ENCODE data around the gene SCGB1D1.

SCGB1D1 gene

GRCh38 chr11:62145261-62145871 is 44.6 kb upstream of the SCGB1D1 start:
- Histone ChIP-seq H3K27ac (no peak overlapping the region), H3K9ac (ENCODE audit: insufficient read length) (no peak overlapping the region), H3K36me3 (ENCODE audit: insufficient read depth, low read length) (peaks cover 94% of the 10 kb centered on the region), H3K9me3 (ENCODE audit: low read depth, low read length) (no peaks in the 10 kb centered on the region), H3K4me3 (no peak overlapping the region)
- no peak for DNase-seq (ENCODE audit: low read depth, low spot score)
- TF ChIP-seq POLR2AphosphoS5 (IDR thresholded peaks at IDR 0.05; ENCODE audit: borderline replicate concordance, low read depth, low read length) (no peak), EZH2 (IDR thresholded peaks at IDR 0.05) (no peak), FOXP2 (optimal IDR thresholded peaks at IDR 0.05; ENCODE audit: control extremely low read depth, extremely low read length, insufficient read depth) (no peak)

GRCh38 chr11:62146476-62147200 is 43.4 kb upstream of the SCGB1D1 start:
- H3K36me3 ChIP-seq (ENCODE audit: insufficient read depth, low read length), result peaks cover 92% of the 10 kb centered on the region

GRCh38 chr11:62147545-62147944 is 42.5 kb upstream of the SCGB1D1 start:
- Histone ChIP-seq H3K4me3 (no peak overlapping the region), H3K9ac (ENCODE audit: insufficient read length) (no peak overlapping the region), H3K36me3 (ENCODE audit: insufficient read depth, low read length) (peaks cover 90% of the 10 kb centered on the region), H3K9me3 (ENCODE audit: low read depth, low read length) (no peaks in the 10 kb centered on the region), H3K27ac (no peak overlapping the region)
- no peak for TF ChIP-seq POLR2AphosphoS5 (IDR thresholded peaks at IDR 0.05; ENCODE audit: borderline replicate concordance, low read depth, low read length)
- no peak for TF ChIP-seq EZH2 (IDR thresholded peaks at IDR 0.05)
- no peak for TF ChIP-seq FOXP2 (optimal IDR thresholded peaks at IDR 0.05; ENCODE audit: control extremely low read depth, extremely low read length, insufficient read depth)
- no peak for DNase-seq (ENCODE audit: low read depth, low spot score)

More at GRCh38 chr11:62146476-62147200, 43.4 kb upstream of the SCGB1D1 start:
- DNase-seq (ENCODE audit: low read depth, low spot score), result no peak
- Histone ChIP-seq H3K4me3 (no peak overlapping the region), H3K9me3 (ENCODE audit: low read depth, low read length) (no peaks in the 10 kb centered on the region), H3K9ac (ENCODE audit: insufficient read length) (no peak overlapping the region), H3K27ac (no peak overlapping the region)
- TF ChIP-seq FOXP2 (optimal IDR thresholded peaks at IDR 0.05; ENCODE audit: control extremely low read depth, extremely low read length, insufficient read depth), result no peak
- no peak for TF ChIP-seq POLR2AphosphoS5 (IDR thresholded peaks at IDR 0.05; ENCODE audit: borderline replicate concordance, low read depth, low read length)
- no peak for TF ChIP-seq EZH2 (IDR thresholded peaks at IDR 0.05)

- no peak for DNase-seq (ENCODE audit: low read depth, low spot score)
- no peak for TF ChIP-seq EZH2 (IDR thresholded peaks at IDR 0.05)
- TF ChIP-seq FOXP2 (optimal IDR thresholded peaks at IDR 0.05; ENCODE audit: control extremely low read depth, extremely low read length, insufficient read depth), result no peak
- no peak for TF ChIP-seq POLR2AphosphoS5 (IDR thresholded peaks at IDR 0.05; ENCODE audit: borderline replicate concordance, low read depth, low read length)
- Histone ChIP-seq H3K4me3 (no peak overlapping the region), H3K36me3 (ENCODE audit: insufficient read depth, low read length) (peaks cover 89% of the 10 kb centered on the region), H3K9ac (ENCODE audit: insufficient read length) (no peak overlapping the region), H3K27ac (no peak overlapping the region), H3K9me3 (ENCODE audit: low read depth, low read length) (no peaks in the 10 kb centered on the region)
Measured at GRCh38 chr11:62148271-62148980, 41.6 kb upstream of the SCGB1D1 start.

GRCh38 chr11:62149986-62150886 is 39.8 kb upstream of the SCGB1D1 start:
- no peak for DNase-seq (ENCODE audit: low read depth, low spot score)
- Histone ChIP-seq H3K36me3 (ENCODE audit: insufficient read depth, low read length) (peaks cover 77% of the 10 kb centered on the region), H3K27ac (no peak overlapping the region), H3K4me3 (no peak overlapping the region), H3K9me3 (ENCODE audit: low read depth, low read length) (no peaks in the 10 kb centered on the region), H3K9ac (ENCODE audit: insufficient read length) (no peak overlapping the region)
- TF ChIP-seq FOXP2 (optimal IDR thresholded peaks at IDR 0.05; ENCODE audit: control extremely low read depth, extremely low read length, insufficient read depth) (no peak), POLR2AphosphoS5 (IDR thresholded peaks at IDR 0.05; ENCODE audit: borderline replicate concordance, low read depth, low read length) (no peak), EZH2 (IDR thresholded peaks at IDR 0.05) (no peak)

- Histone ChIP-seq H3K9ac (ENCODE audit: insufficient read length) (no peak overlapping the region), H3K9me3 (ENCODE audit: low read depth, low read length) (no peaks in the 10 kb centered on the region), H3K27ac (no peak overlapping the region), H3K36me3 (ENCODE audit: insufficient read depth, low read length) (peaks cover 68% of the 10 kb centered on the region), H3K4me3 (no peak overlapping the region)
- TF ChIP-seq POLR2AphosphoS5 (IDR thresholded peaks at IDR 0.05; ENCODE audit: borderline replicate concordance, low read depth, low read length) (no peak), EZH2 (IDR thresholded peaks at IDR 0.05) (no peak), FOXP2 (optimal IDR thresholded peaks at IDR 0.05; ENCODE audit: control extremely low read depth, extremely low read length, insufficient read depth) (no peak)
- DNase-seq (ENCODE audit: low read depth, low spot score), result no peak
Measured at GRCh38 chr11:62150887-62151736, 38.9 kb upstream of the SCGB1D1 start.

GRCh38 chr11:62151737-62152102 is 38.3 kb upstream of the SCGB1D1 start:
- H3K9me3 ChIP-seq (ENCODE audit: low read depth, low read length), result no peaks in the 10 kb centered on the region
- TF ChIP-seq EZH2 (IDR thresholded peaks at IDR 0.05) (no peak), POLR2AphosphoS5 (IDR thresholded peaks at IDR 0.05; ENCODE audit: borderline replicate concordance, low read depth, low read length) (no peak), FOXP2 (optimal IDR thresholded peaks at IDR 0.05; ENCODE audit: control extremely low read depth, extremely low read length, insufficient read depth) (no peak)
- no peak overlapping the region for H3K4me3 ChIP-seq
- no peak for DNase-seq (ENCODE audit: low read depth, low spot score)
- H3K36me3 ChIP-seq (ENCODE audit: insufficient read depth, low read length), result peaks cover 62% of the 10 kb centered on the region
- H3K9ac ChIP-seq (ENCODE audit: insufficient read length), result no peak overlapping the region
- no peak overlapping the region for H3K27ac ChIP-seq

Measured in SK-N-MC (cell line).